Measurements from ENCODE around the gene MRPL37. TPM values are rescaled to one million over a fixed set of nuclear protein-coding genes. Genes with fewer than 3 reads are reported as not detected.

The MRPL37 gene
- total and polyA plus RNA-seq, 2 donors (not counting 1 experiment from before 2014, with no cell fraction given), result 9.6 to 37.0 TPM

- no peak for TF ChIP-seq EZH2 (IDR thresholded peaks at IDR 0.05; ENCODE audit: borderline replicate concordance, insufficient read depth, low read depth, low read length, poor library complexity, severe bottlenecking)
- no peak for TF ChIP-seq CTCF (IDR thresholded peaks at IDR 0.05)
- Histone ChIP-seq H3K27ac (ENCODE audit: low read length in 2 of 2) (no peak overlapping the region), H3K9me3 (ENCODE audit: control extremely low read depth in 1 of 3, control insufficient read depth in 2 of 3, insufficient read depth in 1 of 3, low read length in 2 of 3) (no peaks in the 10 kb centered on the region), H2AFZ (ENCODE audit: insufficient read depth, low read depth, low read length, poor library complexity, severe bottlenecking) (no peak overlapping the region), H3K9ac (ENCODE audit: low read length) (no peak overlapping the region), H3K27me3 (replicated peaks in 1 of 4; ENCODE audit: control extremely low read depth in 1 of 4, control insufficient read depth in 3 of 4, insufficient read depth in 4 of 4, low read length in 3 of 4) (no peaks in the 10 kb centered on the region), H4K20me1 (ENCODE audit: control insufficient read depth, insufficient read depth, low read length, poor library complexity, severe bottlenecking) (no peaks in the 10 kb centered on the region), H3K4me3 (ENCODE audit: control extremely low read depth in 1 of 5, extremely low read depth in 1 of 5, insufficient read depth in 1 of 5, low read depth in 2 of 5, low read length in 4 of 5) (no peak overlapping the region), H3K79me2 (ENCODE audit: control insufficient read depth, insufficient read depth, low read length) (no peaks in the 10 kb centered on the region), H3K36me3 (replicated peaks in 1 of 2; ENCODE audit: control extremely low read depth in 1 of 2, control insufficient read depth in 1 of 2, extremely low read depth in 1 of 2, insufficient read depth in 2 of 2, low read length in 1 of 2) (no peaks in the 10 kb centered on the region), H3K4me2 (replicated peaks; ENCODE audit: low read depth, low read length, poor library complexity, severe bottlenecking) (no peak overlapping the region), H3K4me1 (ENCODE audit: control insufficient read depth in 2 of 2, insufficient read depth in 2 of 2, low read length in 2 of 2) (no peaks in the 10 kb centered on the region)
- no peaks in the 10 kb centered on the region for H3K27me3 Mint-ChIP-seq
- DNase-seq, result no peak
- ChIA-PET POLR2A (no interaction called here), CTCF (no interaction called here)
- no peaks in the 10 kb centered on the region for H3K9me3 Mint-ChIP-seq (ENCODE audit: insufficient read depth)
- ATAC-seq (ENCODE audit: low read depth), result no peak
- no peaks in the 10 kb centered on the region for H3K4me1 Mint-ChIP-seq
- no peak overlapping the region for H3K27ac Mint-ChIP-seq
- WGBS (ENCODE audit: insufficient coverage), result 87% methylated on average over 3 of the region's 6 CpGs
- intact Hi-C loops (cut with micrococcal nuclease), result no loop called here
- no peak overlapping the region for H3K4me3 Mint-ChIP-seq
These were observed 42.6 kb upstream of the MRPL37 start for GRCh38 chr1:54157401-54157800.

GRCh38 chr1:54158071-54158470 lies 41.9 kb upstream of the MRPL37 start:
- H3K4me1 Mint-ChIP-seq, result no peaks in the 10 kb centered on the region
- WGBS (ENCODE audit: insufficient coverage), result 94% methylated on average over 2 of the region's 3 CpGs
- Histone ChIP-seq H3K27me3 (replicated peaks in 1 of 4; ENCODE audit: control extremely low read depth in 1 of 4, control insufficient read depth in 3 of 4, insufficient read depth in 4 of 4, low read length in 3 of 4) (no peaks in the 10 kb centered on the region), H3K4me3 (ENCODE audit: control extremely low read depth in 1 of 5, extremely low read depth in 1 of 5, insufficient read depth in 1 of 5, low read depth in 2 of 5, low read length in 4 of 5) (no peak overlapping the region), H3K4me1 (ENCODE audit: control insufficient read depth in 2 of 2, insufficient read depth in 2 of 2, low read length in 2 of 2) (no peaks in the 10 kb centered on the region), H3K9me3 (ENCODE audit: control extremely low read depth in 1 of 3, control insufficient read depth in 2 of 3, insufficient read depth in 1 of 3, low read length in 2 of 3) (no peaks in the 10 kb centered on the region), H3K27ac (ENCODE audit: low read length in 2 of 2) (no peak overlapping the region), H4K20me1 (ENCODE audit: control insufficient read depth, insufficient read depth, low read length, poor library complexity, severe bottlenecking) (no peaks in the 10 kb centered on the region), H3K4me2 (replicated peaks; ENCODE audit: low read depth, low read length, poor library complexity, severe bottlenecking) (no peak overlapping the region), H3K9ac (ENCODE audit: low read length) (no peak overlapping the region), H3K36me3 (replicated peaks in 1 of 2; ENCODE audit: control extremely low read depth in 1 of 2, control insufficient read depth in 1 of 2, extremely low read depth in 1 of 2, insufficient read depth in 2 of 2, low read length in 1 of 2) (no peaks in the 10 kb centered on the region), H3K79me2 (ENCODE audit: control insufficient read depth, insufficient read depth, low read length) (no peaks in the 10 kb centered on the region), H2AFZ (ENCODE audit: insufficient read depth, low read depth, low read length, poor library complexity, severe bottlenecking) (no peak overlapping the region)
- DNase-seq, result no peak
- intact Hi-C loops (cut with micrococcal nuclease), result no loop called here
- CTCF ChIA-PET, result no interaction called here
- no peak for ATAC-seq (ENCODE audit: low read depth)
- no peak overlapping the region for H3K27ac Mint-ChIP-seq
- H3K4me3 Mint-ChIP-seq, result no peak overlapping the region
- no peaks in the 10 kb centered on the region for H3K27me3 Mint-ChIP-seq
- no peak for TF ChIP-seq EZH2 (IDR thresholded peaks at IDR 0.05; ENCODE audit: borderline replicate concordance, insufficient read depth, low read depth, low read length, poor library complexity, severe bottlenecking)
- POLR2A ChIA-PET, result no interaction called here
- no peaks in the 10 kb centered on the region for H3K9me3 Mint-ChIP-seq (ENCODE audit: insufficient read depth)
